Heart left ventricle (tissue), 16 donors: ENCODE results near the gene KCNJ5. TPM values are rescaled to one million over a fixed set of nuclear protein-coding genes. Genes with fewer than 3 reads are reported as not detected.

Source experiments
- ATAC-seq, 4 donors: fragments of 200-7000 bp; cut with Tn5 transposase; one replicate each; pipeline ENCODE4 v1.9.1; 2020 to 2022; ENCODE audit warnings: moderate library complexity in 4 of 4, mild to moderate bottlenecking in 3 of 4, moderate number of reproducible peaks in 1 of 4
- DNase-seq, 5 donors: peaks; one replicate each; pipeline ENCODE4 v3.0.0-alpha.2; 2020
- H3K27ac ChIP-seq, 12 donors: fragments of 200-600 bp; sonication (generic) in 4 of 12; one replicate each; pipeline versions ENCODE4 v1.5.0 to v1.8.0; 2016 to 2022; ENCODE audit warnings: mild to moderate bottlenecking in 2 of 12
- H3K27me3 ChIP-seq, 9 donors: fragments of 200-600 bp; sonication (generic) in 2 of 9; one replicate each; pipeline versions ENCODE4 v1.5.1 to v1.8.0; 2016 to 2022; ENCODE audit warnings: mild to moderate bottlenecking in 3 of 9
- H3K36me3 ChIP-seq, 9 donors: fragments of 200-600 bp; sonication (generic) in 2 of 9; one replicate each; pipeline versions ENCODE4 v1.5.0 to v1.8.0; 2018 to 2022; ENCODE audit warnings: mild to moderate bottlenecking in 2 of 9
- H3K4me1 ChIP-seq, 12 donors: fragments of 200-600 bp; sonication (generic) in 4 of 12; one replicate each; pipeline versions ENCODE4 v1.5.0 to v1.8.0; 2016 to 2022; ENCODE audit warnings: mild to moderate bottlenecking in 3 of 12
- H3K4me3 ChIP-seq, 12 donors: fragments of 200-600 bp; sonication (generic) in 4 of 12; one replicate each; pipeline versions ENCODE4 v1.5.0 to v1.8.0; 2017 to 2022; ENCODE audit warnings: mild to moderate bottlenecking in 9 of 12, moderate library complexity in 4 of 12
- H3K9me3 ChIP-seq, 12 donors: fragments of 200-600 bp; sonication (generic) in 4 of 12; one replicate each; pipeline versions ENCODE4 v1.5.0 to v1.8.0; 2016 to 2022; ENCODE audit warnings: mild to moderate bottlenecking in 1 of 12
- CTCF ChIP-seq, 12 donors: fragments of 200-600 bp; sonication (generic) in 4 of 12; IDR thresholded peaks; one replicate each; pipeline versions ENCODE4 v1.5.0 to v1.8.0; 2018 to 2022; ENCODE audit warnings: antibody characterized with exemption in 12 of 12, mild to moderate bottlenecking in 5 of 12
- POLR2A ChIP-seq, 2 donors: fragments of 450-650 bp; IDR thresholded peaks; one replicate each; pipeline ENCODE4 v1.6.1; 2017; ENCODE audit warnings: antibody characterized with exemption in 2 of 2, mild to moderate bottlenecking in 2 of 2, moderate library complexity in 2 of 2
- WGBS, 4 donors: extraction: QIAGEN DNeasy Blood & Tissue Kit in 2 of 4; methylation state at CpG; one replicate each; pipeline versions ENCODE4 v1.1.5 to v1.1.7; 2013 to 2018; 5-methylcytosine and 5-hydroxymethylcytosine counted together
- intact Hi-C, 10 donors: fragments of 100-400 bp; cut with DNase I; formaldehyde crosslinking; loops; one replicate each; pipeline versions ENCODE4 v1.11.1 to v1.14.2; 2022
- polyA plus RNA-seq, 2 donors: library from polyadenylated mRNA; stranded (reverse); fragments of 200-250 nt; gene quantifications; one replicate each; pipeline ENCODE4 v1.2.3, GENCODE V29; 2013
- total RNA-seq, 9 donors: library from RNA; depleted of rRNA in 2 of 9; stranded (reverse); fragments of >200 nt in 2 of 9; fragmentation: NEBNext Ultra II Directional in 3 of 9; extraction: Animal tissue kit (Norgen Biotek cat#: 25700) in 3 of 9; gene quantifications; one replicate each; pipeline versions ENCODE4 v1.1.0 to v1.2.4, GENCODE V29; 2016 to 2023
- donor health status: ischemic (EF 13 %, LVEDD 7.1; RV severe dilation, severe dysfunction).
- donor health status: healthy with polysubstance abuse.
- donor health status: DM: no; HTN: yes; CAD: no.
- donor health status: DM: no; HTN: no; CAD: no.
- donor health status: ischemic (EF 25% LVEDD 6.9; RV normal size, moderate dysfunction).
- donor health status: ischemic (EF 25% LVEDD 5.7; RV mildly dilated, moderate dysfunction).
- donor health status: healthy.
- donor health status: DM: yes; HTN: yes; CAD: no.
- donor health status: ischemic (EF 35%, LVEDD 5.7; RV mildly dilated, moderate dysfunction).
- donor health status: nonischemic (EF 11% LVEDD 7.7; RV severe dilation, severe dysfunction).
- donor health status: DM: yes; HTN: yes; CAD: no.
- donor health status: PGD.
- donor health status: ischemic (EF 29% LVEDD 5.4; RV normal size, mild dysfunction).
- donor health status: nonischemic (EF 23%, LVEDD 6.1; RV moderate dilation, normal function).

The KCNJ5 gene
- total and polyA plus RNA-seq, 11 donors = 1.4 to 29.4 (median 6.0) TPM

DNA sequence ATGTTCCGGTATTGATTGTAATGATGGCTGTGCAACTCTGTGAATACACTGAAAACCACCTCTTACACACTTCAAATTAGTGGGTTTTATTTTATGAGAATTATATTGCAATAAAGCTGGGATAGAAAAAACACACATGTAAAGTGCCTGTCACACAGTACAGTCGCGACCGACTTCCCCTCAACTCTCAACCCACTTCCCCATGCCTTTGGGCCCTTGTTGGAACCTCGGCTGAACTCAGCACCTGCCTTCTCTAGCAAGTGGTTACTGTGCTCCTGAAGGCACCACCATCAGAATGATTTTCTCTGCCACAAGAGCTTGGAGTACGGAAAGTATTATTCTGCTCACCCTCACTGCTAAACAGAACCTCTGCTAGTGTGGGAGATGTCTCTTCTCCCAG, 37.6 kb upstream of the KCNJ5 start:
- TF ChIP-seq CTCF (IDR thresholded peaks at IDR 0.05) = no peak
- TF ChIP-seq POLR2A (IDR thresholded peaks at IDR 0.05) = no peak
- Histone ChIP-seq H3K27me3 (no peaks in the 10 kb centered on the region), H3K4me1 (peaks cover 0 to 17% (median 0%) of the 10 kb centered on the region in 12 donors), H3K27ac (no peak overlapping the region), H3K36me3 (no peaks in the 10 kb centered on the region), H3K4me3 (no peak overlapping the region), H3K9me3 (no peaks in the 10 kb centered on the region)
- no peak for DNase-seq
- 83 to 98% (median 94%) methylated on average over 6 of the region's 6 CpGs for WGBS, 4 donors
- intact Hi-C loops = loop anchor here in 2 of 10 donors (10.0 kb wide), 1 partner anchor 819 kb away; no protein-coding TSS in a partner anchor
- ATAC-seq = no peak

DNA sequence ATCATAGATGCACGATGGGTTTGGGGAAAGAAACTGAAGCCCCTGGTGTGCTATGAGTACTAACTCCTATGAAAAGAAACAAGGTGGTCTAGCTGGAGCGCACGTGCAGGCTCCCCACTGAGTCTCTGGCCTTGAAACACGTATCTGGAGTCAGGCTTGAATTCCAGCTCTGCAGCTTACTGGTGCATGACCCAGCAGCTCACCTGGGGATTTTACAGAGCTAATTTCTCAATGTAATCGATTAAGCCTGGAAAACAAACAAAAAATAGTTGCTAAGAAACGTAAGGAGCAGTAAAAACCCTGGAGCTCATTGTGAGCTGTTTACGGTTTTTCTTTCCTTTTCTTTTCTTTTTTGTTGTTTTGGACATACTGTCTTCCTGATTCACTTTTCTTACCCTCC, 36.3 kb upstream of the KCNJ5 start:
- 88 to 94% (median 92%) methylated on average over 7 of the region's 7 CpGs for WGBS, 4 donors
- ATAC-seq = no peak

DNA sequence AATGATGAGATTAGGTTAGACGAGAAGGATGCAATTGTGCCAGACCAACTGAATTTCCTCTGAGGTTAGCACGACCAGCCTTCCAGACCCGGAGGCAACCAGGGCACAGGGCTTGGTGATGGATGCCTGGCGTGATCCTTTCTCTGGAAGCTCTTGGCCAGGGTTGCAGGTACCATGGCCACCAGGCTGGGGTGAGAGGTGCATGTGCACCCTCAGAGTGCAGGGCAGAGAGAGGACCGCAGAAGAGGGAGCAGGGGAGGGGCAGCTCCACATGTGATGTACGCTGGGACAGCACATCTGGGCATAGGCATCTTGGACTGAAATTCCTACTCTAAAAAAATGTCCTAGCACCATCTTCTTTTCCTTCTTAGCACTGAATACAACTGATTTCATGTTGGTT, 34.9 kb upstream of the KCNJ5 start:
- DNase-seq = no peak
- no peak for ATAC-seq
- H3K9me3 ChIP-seq = no peaks in the 10 kb centered on the region
- WGBS, 4 donors = 87 to 94% (median 91%) methylated on average over 6 of the region's 6 CpGs
- no peak overlapping the region for H3K27ac ChIP-seq
- H3K4me1 ChIP-seq = peaks cover 0 to 25% (median 7%) of the 10 kb centered on the region in 12 donors
- no peaks in the 10 kb centered on the region for H3K36me3 ChIP-seq
- no peak overlapping the region for H3K4me3 ChIP-seq
- TF ChIP-seq POLR2A (IDR thresholded peaks at IDR 0.05) (no peak), CTCF (IDR thresholded peaks at IDR 0.05) (no peak)
- intact Hi-C loops = loop anchor here in 4 of 10 donors (5.0 to 10.0 kb wide), 4 partner anchors 684 to 824 kb away; no protein-coding TSS in a partner anchor
- H3K27me3 ChIP-seq = no peaks in the 10 kb centered on the region

More for the DNA sequence above, 36.3 kb upstream of the KCNJ5 start:
- Histone ChIP-seq H3K4me1 (peaks cover 0 to 17% (median under 1%) of the 10 kb centered on the region in 12 donors), H3K27ac (no peak overlapping the region), H3K36me3 (no peaks in the 10 kb centered on the region), H3K4me3 (no peak overlapping the region), H3K27me3 (no peaks in the 10 kb centered on the region), H3K9me3 (no peaks in the 10 kb centered on the region)
- TF ChIP-seq POLR2A (IDR thresholded peaks at IDR 0.05) = no peak
- intact Hi-C loops = loop anchor here in 4 of 10 donors (5.0 to 10.0 kb wide), 4 partner anchors 683 to 823 kb away; no protein-coding TSS in a partner anchor
- DNase-seq = no peak

- no peak for DNase-seq
- H3K36me3 ChIP-seq = no peaks in the 10 kb centered on the region
- no peaks in the 10 kb centered on the region for H3K9me3 ChIP-seq
- 79 to 97% (median 85%) methylated on average over 2 of the region's 2 CpGs for WGBS, 4 donors
- TF ChIP-seq POLR2A (IDR thresholded peaks at IDR 0.05) (no peak), CTCF (IDR thresholded peaks at IDR 0.05) (no peak)
- H3K4me3 ChIP-seq = no peak overlapping the region
- no peak for ATAC-seq
- H3K27ac ChIP-seq = no peak overlapping the region
- intact Hi-C loops = loop anchor here in 4 of 10 donors (5.0 to 10.0 kb wide), 4 partner anchors 685 to 825 kb away; no protein-coding TSS in a partner anchor
- no peaks in the 10 kb centered on the region for H3K27me3 ChIP-seq
- H3K4me1 ChIP-seq = peaks cover 0 to 18% (median 7%) of the 10 kb centered on the region in 12 donors
These were observed 33.8 kb upstream of the KCNJ5 start for GRCh38 chr11:128857341-128857740.
